ENCODE measurements around the gene TYSND1. TPM values are rescaled to one million over a fixed set of nuclear protein-coding genes. Genes with fewer than 3 reads are reported as not detected.

Gene TYSND1
- polyA plus RNA-seq, 3 donors: 8.6 to 11.2 (median 11.2) TPM

- no peaks in the 10 kb centered on the region for H4K20me1 ChIP-seq (ENCODE audit: insufficient read depth, low read length)
- H3K4me1 Mint-ChIP-seq: peaks cover 19% of the 10 kb centered on the region
- WGBS (ENCODE audit: insufficient coverage): no CpG with 5 or more reads among the region's 4 CpGs
- no peaks in the 10 kb centered on the region for H3K9me3 ChIP-seq (replicated peaks in 1 of 2; ENCODE audit: control insufficient read depth in 1 of 2, insufficient read depth in 1 of 2, low read length in 2 of 2)
- TF ChIP-seq CTCF (IDR thresholded peaks at IDR 0.05): no peak
- H3K4me3 Mint-ChIP-seq: no peak overlapping the region
- no peak overlapping the region for H3K4me2 ChIP-seq (replicated peaks; ENCODE audit: extremely low read depth, low read length, poor library complexity, severe bottlenecking)
- no peaks in the 10 kb centered on the region for H3K36me3 ChIP-seq (replicated peaks in 1 of 2; ENCODE audit: control insufficient read depth in 1 of 2, insufficient read depth in 2 of 2, low read length in 2 of 2)
- H3K36me3 Mint-ChIP-seq: no peaks in the 10 kb centered on the region
- DNase-seq: no peak
- H3K27ac ChIP-seq (ENCODE audit: low read depth in 1 of 2, low read length in 2 of 2): no peak overlapping the region
- peaks cover 3 to 6% (median 4%) of the 10 kb centered on the region in 7 donors for H3K9me3 Mint-ChIP-seq
- H3K4me1 ChIP-seq (ENCODE audit: control insufficient read depth in 1 of 2, insufficient read depth in 2 of 2, low read length in 2 of 2): peaks cover 27 to 28% of the 10 kb centered on the region in 2 donors
- intact Hi-C loops (cut with micrococcal nuclease): no loop called here
- no peak overlapping the region for H2AFZ ChIP-seq (ENCODE audit: insufficient read depth, low read depth, low read length, poor library complexity, severe bottlenecking)
- no peak overlapping the region for H3K27ac Mint-ChIP-seq
- H3K27me3 ChIP-seq (ENCODE audit: control insufficient read depth in 2 of 2, insufficient read depth in 2 of 2, low read length in 2 of 2): no peaks in the 10 kb centered on the region
- H3K27me3 Mint-ChIP-seq (ENCODE audit: low read depth in 3 of 3): peaks cover 2 to 8% (median 4%) of the 10 kb centered on the region in 3 donors
- H3K9ac ChIP-seq (ENCODE audit: insufficient read depth, low read length, poor library complexity, severe bottlenecking): no peak overlapping the region
- H3K4me3 ChIP-seq (replicated peaks in 1 of 3; ENCODE audit: low read depth in 2 of 3, low read length in 3 of 3): no peak overlapping the region
- H3K79me2 ChIP-seq (ENCODE audit: insufficient read depth, low read length): no peaks in the 10 kb centered on the region
Observed at GRCh38 chr10:70178139-70178725, 31.7 kb upstream of the TYSND1 start.

GRCh38 chr10:70176441-70176840 lies 29.9 kb upstream of the TYSND1 start:
- H3K36me3 ChIP-seq (replicated peaks in 1 of 2; ENCODE audit: control insufficient read depth in 1 of 2, insufficient read depth in 2 of 2, low read length in 2 of 2): no peaks in the 10 kb centered on the region
- WGBS (ENCODE audit: insufficient coverage): no CpG with 5 or more reads among the region's 6 CpGs
- intact Hi-C loops (cut with micrococcal nuclease): no loop called here
- no peak for DNase-seq
- no peaks in the 10 kb centered on the region for H3K79me2 ChIP-seq (ENCODE audit: insufficient read depth, low read length)
- Mint-ChIP-seq H3K27ac (peak overlapping the region in 1 of 7 donors; percentile 13), H3K36me3 (no peaks in the 10 kb centered on the region), H3K4me1 (peaks cover 19% of the 10 kb centered on the region), H3K4me3 (no peak overlapping the region), H3K27me3 (ENCODE audit: low read depth in 3 of 3) (peaks cover 0 to 6% (median 2%) of the 10 kb centered on the region in 3 donors), H3K9me3 (peaks cover 2 to 6% (median 4%) of the 10 kb centered on the region in 7 donors)
- no peak overlapping the region for H3K9ac ChIP-seq (ENCODE audit: insufficient read depth, low read length, poor library complexity, severe bottlenecking)
- H2AFZ ChIP-seq (ENCODE audit: insufficient read depth, low read depth, low read length, poor library complexity, severe bottlenecking): no peak overlapping the region
- H3K27me3 ChIP-seq (ENCODE audit: control insufficient read depth in 2 of 2, insufficient read depth in 2 of 2, low read length in 2 of 2): no peaks in the 10 kb centered on the region
- H3K4me2 ChIP-seq (replicated peaks; ENCODE audit: extremely low read depth, low read length, poor library complexity, severe bottlenecking): no peak overlapping the region
- H3K9me3 ChIP-seq (replicated peaks in 1 of 2; ENCODE audit: control insufficient read depth in 1 of 2, insufficient read depth in 1 of 2, low read length in 2 of 2): no peaks in the 10 kb centered on the region
- peaks cover 27 to 28% of the 10 kb centered on the region in 2 donors for H3K4me1 ChIP-seq (ENCODE audit: control insufficient read depth in 1 of 2, insufficient read depth in 2 of 2, low read length in 2 of 2)
- H3K27ac ChIP-seq (ENCODE audit: low read depth in 1 of 2, low read length in 2 of 2): no peak overlapping the region
- H4K20me1 ChIP-seq (ENCODE audit: insufficient read depth, low read length): no peaks in the 10 kb centered on the region
- H3K4me3 ChIP-seq (replicated peaks in 1 of 3; ENCODE audit: low read depth in 2 of 3, low read length in 3 of 3): no peak overlapping the region
- TF ChIP-seq CTCF (IDR thresholded peaks at IDR 0.05): no peak
